Stimulated activated CD8-positive, alpha-beta memory T cell treated with anti-CD3 and anti-CD28 coated beads, Interleukin-12 subunit alpha, Interleukin-12 subunit beta, amount 100 ng/mL, for 1 hour (primary cell): ENCODE data around the gene ATF7.
"Not testable (repeated sequence)": the region's sequence is repeated elsewhere in the genome, so short reads cannot be mapped to it uniquely, and the experiment has no call there.

Experiments
- DNase-seq: peaks from one replicate; pipeline ENCODE4 v3.0.0-alpha.2; 2020; ENCODE audit warnings: low read depth

The ATF7 gene

GRCh38 chr12:53594897-53595615 is 31.1 kb downstream of the ATF7 start:
- DNase-seq, result no peak

DNA sequence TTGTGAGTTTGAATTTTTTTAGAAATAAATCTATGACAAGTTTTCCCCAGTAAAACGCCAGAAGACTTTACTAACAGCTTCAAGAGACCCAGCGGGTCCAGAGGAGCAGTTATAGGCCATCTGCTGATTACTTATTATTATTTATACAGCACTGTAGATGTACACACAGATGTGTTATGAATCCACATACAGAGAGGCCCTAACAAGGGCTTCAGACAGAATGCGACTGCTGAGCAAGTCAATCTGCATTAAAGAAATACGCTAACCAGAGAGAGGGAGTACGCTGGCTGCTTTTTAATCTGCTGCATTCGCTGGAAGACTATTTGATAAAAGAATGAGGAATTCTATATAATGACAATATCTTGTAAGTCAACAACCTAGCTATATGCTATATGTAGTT is 32.5 kb downstream of the ATF7 start:
- DNase-seq, result no peak

DNA sequence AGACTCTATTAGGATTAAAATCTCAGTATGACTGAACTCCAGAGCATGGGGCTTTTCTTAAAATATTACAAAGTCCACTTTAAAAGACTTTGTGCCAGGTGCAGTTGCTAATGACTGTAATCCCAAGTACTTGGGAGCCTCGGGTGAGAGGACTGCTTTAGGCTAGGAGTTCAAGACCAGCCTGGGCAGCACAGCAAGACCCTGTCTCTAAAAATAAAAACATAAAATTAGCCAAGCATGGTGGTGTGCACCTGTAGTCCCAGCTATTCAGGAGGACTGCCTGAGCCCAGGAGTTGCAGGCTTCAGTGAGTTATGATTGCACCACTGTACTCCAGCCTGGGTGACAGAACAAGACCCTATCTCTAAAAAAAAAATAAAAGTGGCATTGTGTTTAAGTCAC is 33.2 kb downstream of the ATF7 start:
- no peak for DNase-seq

- DNase-seq, result no peak
Observed at GRCh38 chr12:53592426-53592825, 33.8 kb downstream of the ATF7 start.

DNA sequence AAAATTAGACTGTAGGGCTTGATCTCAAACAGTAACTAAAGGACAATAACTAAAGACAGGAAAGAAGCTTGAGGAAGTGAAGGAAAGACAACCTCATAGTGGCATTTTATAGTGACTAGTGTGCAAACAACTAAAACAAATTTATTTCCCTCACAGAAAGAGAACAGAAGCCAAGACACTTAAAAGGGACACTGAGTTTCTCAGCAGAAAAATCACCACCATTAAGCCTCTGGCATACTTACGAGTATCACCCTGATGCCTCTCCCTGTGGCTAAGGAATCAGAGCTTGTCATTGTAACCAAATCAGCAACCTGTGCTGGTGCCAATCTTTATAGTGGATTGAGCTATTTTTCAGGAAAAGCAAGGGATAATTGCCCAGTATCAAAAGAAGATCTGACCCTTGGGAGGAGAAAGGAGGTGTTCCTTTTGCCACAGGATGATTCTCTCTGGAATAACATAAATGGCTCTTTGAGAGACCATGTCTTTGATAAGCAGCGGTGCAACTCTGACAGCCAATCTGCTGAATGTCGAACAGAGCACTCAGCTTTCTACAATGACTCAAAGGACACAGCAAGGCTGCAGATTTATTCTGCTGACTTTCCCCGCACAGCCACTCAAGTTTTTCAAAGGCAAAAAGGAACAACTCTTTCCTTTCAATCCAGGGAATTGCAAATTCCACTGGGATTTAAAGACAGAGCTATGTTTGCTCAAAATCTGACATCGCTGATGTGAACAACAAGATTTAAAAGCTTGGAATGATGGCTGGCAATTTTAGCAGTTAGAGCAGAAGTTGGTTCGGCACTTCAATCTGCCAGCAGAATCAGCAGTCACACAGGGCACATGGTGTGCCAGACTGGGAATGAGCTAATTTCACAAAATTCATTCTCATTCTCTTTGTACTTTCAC is 34.6 kb downstream of the ATF7 start:
- DNase-seq, result no peak

DNA sequence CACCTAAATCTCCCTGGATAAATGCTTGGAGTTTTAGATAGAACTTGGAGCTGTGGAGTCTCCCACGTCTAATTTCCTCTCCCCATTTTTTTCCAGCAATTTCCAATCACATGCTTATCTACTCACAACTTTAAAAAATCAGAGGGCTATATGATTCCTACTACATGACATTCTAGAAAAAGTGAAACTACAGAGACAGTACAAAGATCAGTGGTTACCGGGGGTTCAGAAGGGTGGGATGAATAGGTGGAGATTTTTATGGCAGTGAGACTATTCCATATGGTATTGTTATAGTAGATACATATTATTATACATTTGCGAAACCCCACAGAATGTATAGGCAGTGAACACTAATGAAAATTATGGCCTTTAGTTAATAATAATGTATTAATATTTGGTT is 35.5 kb downstream of the ATF7 start:
- DNase-seq, result no peak

DNA sequence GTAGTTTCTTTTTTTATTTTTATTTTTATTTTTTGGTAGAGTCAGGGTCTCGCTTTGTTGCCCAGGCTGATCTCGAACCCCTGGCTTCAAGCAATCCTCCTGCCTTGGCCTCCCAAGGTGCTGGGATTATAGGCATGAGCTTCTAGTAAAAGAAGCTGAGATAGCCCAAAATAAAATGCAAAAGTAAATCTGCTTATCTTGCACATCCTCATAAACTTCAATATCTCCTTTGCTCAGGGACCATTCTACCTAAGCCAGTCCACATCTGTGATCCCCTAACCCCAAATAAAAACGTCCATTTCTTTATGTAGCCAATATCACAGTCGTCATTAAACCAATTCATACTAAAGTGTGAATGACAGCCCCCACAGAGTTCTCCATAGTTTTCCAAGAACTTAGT is 36.3 kb downstream of the ATF7 start:
- DNase-seq, result no peak

GRCh38 chr12:53589423-53589822 is 36.8 kb downstream of the ATF7 start:
- no peak for DNase-seq

- DNase-seq, result no peak
Observed at GRCh38 chr12:53588123-53588522, 38.1 kb downstream of the ATF7 start.

DNA sequence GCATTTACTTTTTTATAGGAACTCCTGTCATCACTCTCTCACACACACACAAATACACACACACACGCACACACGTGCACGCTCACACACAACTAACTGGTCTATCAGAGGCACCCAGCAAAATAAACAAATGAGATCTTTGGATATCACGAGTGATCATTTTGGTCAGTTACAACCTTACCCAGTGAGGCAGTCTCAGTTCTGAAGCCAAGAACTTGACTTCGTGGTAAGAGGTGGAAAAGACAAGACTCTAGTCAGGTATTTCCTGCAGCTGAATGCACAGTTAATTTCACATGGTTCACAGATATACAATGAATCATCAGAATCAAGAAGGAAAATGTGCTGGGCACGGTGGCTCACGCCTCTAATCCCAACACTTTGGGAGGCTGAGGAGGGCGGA is 39.4 kb downstream of the ATF7 start:
- DNase-seq, result no peak

DNA sequence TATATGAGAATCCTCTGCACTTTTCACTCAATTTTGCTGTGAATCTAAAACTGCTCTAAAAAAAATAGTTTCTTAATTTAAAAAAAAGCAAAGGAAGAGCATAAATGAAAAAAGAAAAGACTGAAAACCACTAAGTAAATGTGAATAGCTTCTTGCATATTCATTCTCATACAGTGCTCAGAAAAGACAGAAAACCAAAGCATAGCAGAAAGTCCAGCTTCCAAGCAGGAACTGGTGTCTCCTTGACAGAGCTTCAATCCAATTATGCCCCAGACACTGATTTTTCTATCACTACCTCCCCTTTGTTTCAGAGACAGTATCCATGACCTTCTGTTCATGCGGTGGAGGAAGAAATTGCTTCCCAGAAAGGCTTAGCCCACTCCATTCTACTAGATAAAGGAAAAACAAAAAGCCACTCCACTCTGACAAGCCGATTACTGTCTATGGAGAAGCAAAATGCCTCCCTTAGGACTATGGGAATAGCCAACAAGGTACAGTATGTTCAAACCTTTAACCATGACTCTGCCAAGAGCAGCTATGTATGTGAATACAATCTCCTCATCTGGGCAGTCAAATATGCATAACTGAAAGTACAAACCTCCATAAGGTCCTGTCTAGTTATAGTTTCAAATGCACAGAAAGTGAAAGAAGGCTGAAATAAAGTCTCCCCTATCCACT is 40.6 kb downstream of the ATF7 start:
- DNase-seq, result no peak

- DNase-seq, result no peak
Observed at GRCh38 chr12:53579545-53579955, 46.6 kb downstream of the ATF7 start.

DNA sequence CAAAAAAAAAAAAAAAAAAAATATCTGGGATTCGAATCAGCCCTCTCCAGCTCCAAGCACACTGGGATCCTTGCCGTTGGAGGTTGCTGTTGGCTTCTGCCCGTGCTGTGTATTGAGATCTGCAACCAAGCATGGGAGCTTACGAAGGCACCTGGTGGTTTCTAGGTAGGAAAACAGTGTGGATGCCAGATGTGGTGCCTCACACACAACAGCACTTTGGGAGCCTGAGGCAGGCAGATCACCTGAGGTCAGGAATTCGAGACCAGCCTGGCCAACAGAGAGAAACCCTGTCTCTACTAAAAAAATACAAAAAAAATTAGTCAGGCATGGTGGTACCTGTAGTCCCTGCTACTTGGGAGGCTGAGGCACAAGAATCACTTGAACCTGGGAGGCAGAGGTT is 47.4 kb downstream of the ATF7 start:
- no peak for DNase-seq

DNA sequence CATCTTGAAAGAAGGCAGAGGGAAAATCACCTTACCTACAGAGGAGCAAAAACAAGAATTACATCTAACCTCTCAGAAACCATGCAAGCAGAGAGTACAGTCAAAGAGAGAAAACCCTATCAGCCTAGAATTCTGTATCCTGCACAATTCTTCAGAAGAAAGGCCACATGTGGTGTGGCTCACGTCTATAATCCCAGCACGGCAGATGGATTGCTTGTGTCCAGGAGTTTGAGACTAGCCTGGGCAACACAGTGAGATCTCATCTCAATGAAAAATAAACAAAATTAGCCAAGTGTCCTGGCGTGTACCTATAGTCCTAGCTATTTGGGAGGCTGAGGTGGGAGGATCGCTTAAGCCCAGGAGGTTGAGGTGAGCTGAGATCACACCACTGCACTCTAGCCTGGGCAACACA is 48.2 kb downstream of the ATF7 start:
- DNase-seq, result no peak

DNA sequence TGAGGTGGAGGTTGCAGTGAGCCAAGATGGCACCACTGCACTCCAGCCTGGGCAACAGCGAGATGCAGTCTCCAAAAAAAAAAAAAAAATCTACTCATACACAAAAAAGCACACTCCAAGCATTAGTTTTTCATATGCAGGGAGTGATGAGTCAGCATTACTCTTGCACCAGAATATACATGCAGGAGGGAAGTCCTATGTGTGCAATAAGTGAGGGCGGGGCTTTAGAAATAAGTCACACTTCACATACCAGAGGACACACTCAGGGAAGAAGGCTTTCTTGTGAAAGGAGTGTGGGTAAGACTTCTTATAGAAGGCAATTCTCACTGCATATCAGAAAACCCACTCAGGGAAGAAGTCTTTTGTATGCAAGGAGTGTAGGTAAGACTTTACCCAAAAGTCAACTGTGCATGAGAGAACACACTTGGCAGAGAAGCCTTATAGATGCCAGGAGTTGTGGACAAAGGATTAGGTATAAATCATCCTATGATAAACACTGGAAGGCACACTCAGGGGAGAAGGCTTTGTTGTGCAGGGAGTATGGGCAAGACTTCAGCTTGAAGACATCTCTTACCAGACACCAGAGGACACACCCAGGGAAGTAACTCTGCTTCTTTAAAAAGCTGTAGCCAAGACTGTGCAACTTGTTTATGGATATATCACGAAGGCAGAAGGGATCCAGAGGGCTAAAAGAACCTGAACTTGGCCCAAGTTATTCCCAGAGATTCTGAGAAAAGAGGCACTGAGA is 50.5 kb downstream of the ATF7 start:
- DNase-seq, result no peak

DNA sequence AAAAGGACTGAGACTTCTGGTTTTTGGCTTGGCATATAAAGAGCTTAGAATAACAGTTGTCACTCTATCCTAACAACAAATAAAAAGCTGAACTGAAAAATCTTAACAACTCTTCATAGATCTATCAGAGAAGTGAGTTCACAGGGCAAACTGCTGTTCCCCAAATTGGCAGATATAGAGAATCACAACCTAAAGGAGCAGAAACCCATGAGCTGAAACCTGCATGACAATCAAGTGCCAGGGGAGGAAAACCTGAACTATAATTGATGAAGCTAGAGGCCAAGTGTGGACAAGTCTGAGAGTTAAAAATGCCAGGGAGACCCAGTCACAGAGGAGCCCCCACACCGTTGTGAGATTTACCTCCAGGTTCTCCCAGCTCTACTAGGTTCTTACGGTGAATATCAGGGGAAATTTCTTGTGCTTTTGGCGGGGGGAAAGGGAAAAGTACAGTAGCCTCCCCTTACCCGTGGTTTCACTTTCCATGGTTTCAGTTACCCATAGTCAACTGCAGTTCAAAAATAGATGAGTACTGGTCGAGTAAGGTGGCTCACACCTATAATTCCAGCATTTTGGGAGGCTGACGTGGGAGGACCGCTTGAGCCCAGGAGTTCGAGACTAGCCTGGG is 53.9 kb downstream of the ATF7 start:
- DNase-seq, result no peak

GRCh38 chr12:53571295-53571694 is 54.9 kb downstream of the ATF7 start:
- DNase-seq, result no peak

DNA sequence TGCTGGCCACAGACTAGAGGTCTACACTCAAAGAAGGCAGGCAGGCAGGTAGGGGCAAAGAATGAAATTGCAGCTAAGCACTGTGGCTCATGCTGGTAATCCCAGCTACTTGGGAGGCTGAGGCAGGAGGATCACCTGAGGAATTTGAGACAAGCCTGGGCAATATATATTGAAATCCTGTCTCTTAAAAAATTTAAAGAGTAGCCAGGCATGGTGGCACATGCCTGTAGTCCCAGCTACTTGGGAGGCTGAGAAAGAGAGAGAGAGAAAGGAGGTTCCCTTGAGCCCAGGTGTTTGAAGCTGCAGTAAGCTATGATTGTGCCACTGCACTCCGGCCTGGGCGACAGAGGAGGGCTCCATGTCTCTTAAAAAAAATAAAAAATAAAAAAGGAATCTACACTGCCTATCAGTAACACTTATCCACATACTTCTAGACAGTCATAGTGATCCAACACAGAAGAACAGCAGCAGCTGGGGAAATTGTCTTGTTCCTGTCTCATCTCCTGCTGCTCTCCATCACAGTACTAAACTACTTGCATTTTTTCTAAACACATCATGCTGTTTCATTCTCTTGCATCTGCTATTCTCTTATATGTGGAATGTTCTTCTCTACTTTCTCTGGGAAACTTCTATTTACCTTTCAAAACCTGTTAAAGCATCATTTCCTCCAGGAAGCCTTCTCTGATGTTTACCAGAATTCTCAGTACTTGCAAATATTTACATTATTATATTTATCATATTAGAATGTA is 57.2 kb downstream of the ATF7 start:
- DNase-seq, result no peak

DNA sequence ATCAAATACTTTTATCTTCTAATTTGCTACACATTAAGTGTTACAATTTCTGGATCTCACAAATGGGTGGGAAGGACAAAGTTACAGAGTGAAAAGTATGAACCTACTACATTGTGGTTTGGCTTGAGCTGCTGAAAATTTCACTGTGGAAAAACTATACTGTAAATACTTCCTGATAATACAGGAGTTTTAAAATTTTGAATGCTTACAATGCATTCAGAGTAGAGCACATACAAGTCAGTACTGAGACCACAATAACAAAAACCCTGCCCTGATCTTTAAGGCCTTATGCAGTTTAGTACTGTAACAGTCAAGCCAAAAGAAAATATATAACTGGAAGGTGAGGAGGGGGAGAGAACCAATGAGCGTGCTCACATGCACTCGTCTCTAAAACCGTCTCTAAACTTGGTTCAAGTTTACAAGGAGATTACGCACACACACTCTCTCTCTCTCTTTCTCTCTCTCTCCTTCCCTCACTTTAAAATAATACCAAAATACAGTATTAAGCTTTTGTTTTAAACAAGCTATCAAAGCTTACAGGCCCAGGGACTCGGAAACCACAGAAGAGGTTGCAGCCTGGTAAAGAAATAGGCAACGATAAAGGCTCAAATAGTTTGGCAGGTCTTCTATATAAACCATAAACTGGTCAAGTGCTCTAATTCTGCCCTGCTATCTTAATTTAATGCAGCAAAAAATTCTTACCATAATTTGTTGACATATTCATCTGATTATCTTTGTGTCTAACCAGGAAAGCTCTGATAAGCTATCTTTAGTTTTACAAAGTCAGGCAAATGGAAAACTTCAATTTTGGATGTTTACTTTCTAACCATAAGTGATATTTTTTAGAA is 58.0 kb downstream of the ATF7 start:
- no peak for DNase-seq

DNA sequence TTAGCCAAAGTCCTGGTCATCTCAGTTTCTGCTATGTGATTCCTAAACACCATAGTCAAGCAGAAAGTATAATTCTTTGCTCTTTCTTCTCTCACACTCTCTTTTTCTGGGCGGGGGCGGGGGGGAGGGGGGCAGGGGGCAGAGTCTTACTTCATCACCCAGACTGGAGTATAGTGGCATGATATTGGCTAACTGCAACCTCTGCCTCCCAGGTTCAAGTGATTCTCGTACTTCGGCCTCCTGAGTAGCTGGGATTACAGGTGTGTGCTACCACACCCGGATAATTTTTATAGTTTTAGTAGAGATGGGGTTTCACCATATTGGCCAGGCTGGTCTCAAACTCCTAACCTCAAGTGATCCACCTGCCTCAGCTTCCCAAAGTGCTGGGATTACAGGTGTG is 60.8 kb downstream of the ATF7 start:
- not testable (repeated sequence) for DNase-seq
